Mononuclear cell (primary cell): ENCODE measurements around the gene NPFFR1. TPM values are rescaled to one million over a fixed set of nuclear protein-coding genes. Genes with fewer than 3 reads are reported as not detected.

ENCODE experiments used
- H3K27me3 ChIP-seq: 2 replicates; pipeline ENCODE4 v1.6.0; 2011; ENCODE audit warnings: low read length, control low read depth; ENCODE audit not compliant: insufficient read depth
- H3K4me1 ChIP-seq: 2 replicates; pipeline ENCODE4 v1.5.1; 2011; ENCODE audit warnings: mild to moderate bottlenecking, low read length, control low read depth; ENCODE audit not compliant: insufficient read depth
- H3K4me3 ChIP-seq: 2 replicates; pipeline ENCODE4 v1.5.1; 2011; ENCODE audit warnings: mild to moderate bottlenecking, low read length, moderate library complexity
- H3K9me3 ChIP-seq: 2 replicates; pipeline ENCODE4 v1.5.1; 2011; ENCODE audit warnings: low read depth, mild to moderate bottlenecking, control low read depth, low read length
- total RNA-seq: library from RNA; depleted of rRNA; stranded (reverse); fragments of >200 nt; gene quantifications from one replicate; pipeline ENCODE4 v1.2.3, GENCODE V29; 2012

The NPFFR1 gene, protein sequence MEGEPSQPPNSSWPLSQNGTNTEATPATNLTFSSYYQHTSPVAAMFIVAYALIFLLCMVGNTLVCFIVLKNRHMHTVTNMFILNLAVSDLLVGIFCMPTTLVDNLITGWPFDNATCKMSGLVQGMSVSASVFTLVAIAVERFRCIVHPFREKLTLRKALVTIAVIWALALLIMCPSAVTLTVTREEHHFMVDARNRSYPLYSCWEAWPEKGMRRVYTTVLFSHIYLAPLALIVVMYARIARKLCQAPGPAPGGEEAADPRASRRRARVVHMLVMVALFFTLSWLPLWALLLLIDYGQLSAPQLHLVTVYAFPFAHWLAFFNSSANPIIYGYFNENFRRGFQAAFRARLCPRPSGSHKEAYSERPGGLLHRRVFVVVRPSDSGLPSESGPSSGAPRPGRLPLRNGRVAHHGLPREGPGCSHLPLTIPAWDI
- under 0.01 TPM for total RNA-seq

DNA sequence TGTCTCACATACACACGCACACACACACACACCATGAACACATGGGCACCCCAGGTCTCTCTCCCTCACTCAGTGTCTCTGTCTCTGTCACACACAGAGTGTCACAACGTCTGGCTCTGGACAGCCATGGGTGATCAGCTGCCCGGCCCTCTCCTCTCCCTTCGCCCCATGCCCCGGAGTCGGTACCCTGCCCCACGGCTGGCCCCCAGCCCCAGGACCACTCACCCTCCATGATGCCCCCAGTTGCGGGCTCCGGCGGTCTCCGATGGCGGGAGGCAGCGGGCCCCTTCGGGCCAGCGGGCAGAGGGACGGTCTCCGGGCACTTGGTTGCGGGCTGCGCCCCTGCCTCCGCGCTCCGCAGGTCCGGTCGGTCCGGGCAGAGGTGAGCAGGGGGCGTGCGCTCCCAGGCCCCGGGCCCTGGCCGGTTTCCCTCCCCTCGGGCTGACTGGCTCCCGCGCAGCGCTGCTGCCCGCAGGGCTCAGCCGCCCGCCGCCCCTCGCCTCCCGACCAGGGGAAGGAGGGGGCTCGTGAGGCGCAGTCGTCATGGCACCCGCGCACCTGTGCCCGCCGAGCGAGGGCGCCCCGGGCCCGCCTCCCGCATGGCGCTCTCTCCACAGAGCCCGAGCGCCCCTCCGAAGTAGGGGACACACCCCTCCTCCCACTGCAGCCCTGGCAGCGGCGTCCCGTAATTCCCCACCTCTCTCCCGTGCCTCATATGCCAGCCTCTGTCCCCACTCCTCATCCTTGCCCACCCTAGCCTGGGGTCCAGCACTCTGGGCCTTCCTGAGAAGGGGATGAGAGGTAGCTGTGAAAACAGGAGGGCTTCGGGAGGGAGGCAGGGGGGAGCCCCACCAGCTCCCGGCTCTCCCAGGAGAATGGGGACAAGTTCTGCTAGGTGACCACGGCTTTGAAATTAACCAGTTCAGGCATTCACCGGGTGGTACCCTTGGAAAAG, at the start of gene NPFFR1:
Gene NPFFR1, minus strand, starts transcription at position 560 of the 955 bp plus-strand sequence. Its CDS starts 328 bp downstream, at position 232.
- H3K9me3 ChIP-seq, result no peaks in the 10 kb centered on the region
- H3K4me1 ChIP-seq, result peaks cover 41% of the 10 kb centered on the region
- H3K4me3 ChIP-seq, result no peak within 1 kb of the TSS

DNA sequence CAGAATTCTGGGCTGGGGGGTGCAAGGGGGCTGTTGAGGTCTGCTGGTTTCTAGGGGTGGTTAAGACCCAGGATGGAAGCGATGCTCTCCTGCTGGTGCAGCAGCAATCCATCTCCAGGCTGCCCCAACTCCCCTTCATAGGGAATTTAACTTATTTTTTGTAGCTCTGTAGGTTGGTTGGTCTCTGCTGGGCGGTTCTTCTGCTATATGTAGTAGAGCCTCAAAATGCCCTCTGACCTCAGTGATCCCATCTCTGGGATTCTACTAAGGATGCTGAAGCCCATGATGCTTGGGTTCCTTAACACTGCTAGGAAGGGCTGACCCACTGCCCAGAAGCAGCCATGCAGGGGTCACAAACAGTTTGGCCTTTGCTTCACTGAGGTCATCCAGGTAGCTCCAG, 49.5 kb upstream of the NPFFR1 start:
- no peaks in the 10 kb centered on the region for H3K9me3 ChIP-seq
- H3K4me3 ChIP-seq, result no peak overlapping the region
- H3K4me1 ChIP-seq, result peaks cover 33% of the 10 kb centered on the region
- H3K27me3 ChIP-seq, result peaks cover 13% of the 10 kb centered on the region

More for the DNA sequence above, at the start of gene NPFFR1:
- H3K27me3 ChIP-seq, result peaks cover 35% of the 10 kb centered on the region

DNA sequence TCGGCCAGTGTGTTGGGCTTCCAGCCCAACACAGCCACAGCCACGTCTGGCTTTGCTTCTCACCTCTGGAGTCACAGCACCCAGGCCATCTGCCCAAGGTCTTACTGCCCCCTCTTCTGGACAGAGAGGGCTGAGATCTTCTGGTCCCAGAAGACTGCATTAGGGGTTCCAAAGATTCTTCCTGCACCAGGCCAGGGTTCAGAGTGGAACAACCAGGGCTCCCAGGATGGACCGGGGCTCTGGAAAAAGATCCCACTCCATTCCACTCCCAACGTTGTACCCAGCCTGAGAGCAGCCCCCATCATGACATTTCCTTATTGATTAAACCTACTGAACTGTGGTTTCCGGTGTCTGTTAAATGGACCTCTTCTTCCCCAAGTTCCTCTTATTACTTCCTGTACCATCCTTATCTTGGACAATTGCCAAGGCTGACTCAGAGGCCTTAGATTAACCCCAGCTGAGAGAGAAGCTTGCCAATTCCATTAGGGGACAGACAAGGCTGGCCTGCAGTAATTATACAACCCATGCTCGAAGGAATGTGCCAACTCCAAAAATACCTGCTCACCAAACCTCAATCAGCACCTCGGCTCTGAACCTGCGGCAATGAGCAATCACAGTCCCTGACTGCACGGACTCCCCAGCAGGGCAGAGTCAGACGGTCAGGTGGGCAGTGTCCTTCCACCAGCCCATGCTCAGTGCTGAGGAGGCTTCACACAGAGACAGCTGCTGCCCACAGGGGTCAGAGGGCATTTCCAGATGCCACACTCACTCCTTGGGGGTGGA, 47.9 kb upstream of the NPFFR1 start:
- no peak overlapping the region for H3K4me3 ChIP-seq
- H3K4me1 ChIP-seq, result peaks cover 33% of the 10 kb centered on the region
- H3K9me3 ChIP-seq, result no peaks in the 10 kb centered on the region
- peaks cover 13% of the 10 kb centered on the region for H3K27me3 ChIP-seq

DNA sequence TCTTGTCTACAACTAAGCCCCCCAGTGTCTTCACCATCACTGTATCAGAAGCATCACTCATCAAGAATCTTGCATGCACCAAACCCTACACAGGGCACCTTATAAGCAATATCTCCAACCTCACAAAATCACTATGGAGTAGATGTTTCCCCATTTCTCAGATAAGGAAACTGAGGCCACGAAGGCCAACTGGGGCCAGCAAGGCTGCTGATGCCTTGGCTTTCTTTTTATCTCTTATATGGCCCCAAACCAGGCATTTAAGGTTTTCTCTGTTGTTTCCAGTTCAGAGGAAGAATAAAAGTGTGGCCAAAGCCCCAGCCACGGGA, 47.3 kb upstream of the NPFFR1 start:
- no peak overlapping the region for H3K4me3 ChIP-seq
- no peaks in the 10 kb centered on the region for H3K9me3 ChIP-seq
- peaks cover 13% of the 10 kb centered on the region for H3K27me3 ChIP-seq
- H3K4me1 ChIP-seq, result peaks cover 33% of the 10 kb centered on the region

DNA sequence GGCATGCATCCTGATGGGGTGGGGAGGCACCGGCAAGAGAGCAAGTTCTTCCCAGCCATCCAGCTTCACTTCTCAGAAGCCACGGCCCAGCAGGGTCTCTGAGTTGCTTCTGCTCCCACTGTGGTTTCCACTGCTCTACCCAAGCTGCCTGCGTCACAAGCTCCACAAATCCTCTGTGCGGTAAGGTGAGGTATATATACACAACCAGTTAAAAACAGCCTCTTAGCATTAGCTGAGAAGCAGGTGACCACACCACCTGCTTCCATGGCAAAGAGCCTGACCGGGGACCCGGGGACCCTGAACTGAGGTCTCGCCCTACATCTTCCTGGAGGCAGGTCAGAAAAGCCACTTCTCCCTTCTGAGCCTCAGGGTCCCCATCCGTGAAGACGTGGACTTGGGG, 46.9 kb upstream of the NPFFR1 start:
- Histone ChIP-seq H3K9me3 (no peaks in the 10 kb centered on the region), H3K27me3 (peaks cover 13% of the 10 kb centered on the region), H3K4me1 (peaks cover 33% of the 10 kb centered on the region), H3K4me3 (no peak overlapping the region)

DNA sequence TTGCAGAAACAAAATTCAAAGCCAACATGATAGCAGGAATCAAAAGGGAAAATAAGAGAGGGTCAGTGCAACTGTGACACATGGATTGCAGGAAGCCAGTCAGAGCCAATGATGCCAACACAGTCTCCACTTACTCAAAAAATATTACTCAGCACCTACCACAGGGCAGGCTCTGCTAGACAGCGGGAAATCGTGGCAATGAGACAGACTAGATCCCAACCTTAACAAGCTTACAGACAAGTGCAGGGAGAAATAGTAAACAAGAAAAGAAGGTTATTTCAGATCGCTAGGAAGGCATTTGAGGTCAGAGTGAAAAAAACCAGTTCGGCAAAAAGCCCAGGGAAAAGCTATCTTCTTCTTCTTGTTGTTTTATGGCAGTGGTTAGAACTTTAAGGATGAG, 45.2 kb upstream of the NPFFR1 start:
- no peak overlapping the region for H3K4me3 ChIP-seq
- no peaks in the 10 kb centered on the region for H3K9me3 ChIP-seq
- H3K4me1 ChIP-seq, result peaks cover 47% of the 10 kb centered on the region
- peaks cover 9% of the 10 kb centered on the region for H3K27me3 ChIP-seq

DNA sequence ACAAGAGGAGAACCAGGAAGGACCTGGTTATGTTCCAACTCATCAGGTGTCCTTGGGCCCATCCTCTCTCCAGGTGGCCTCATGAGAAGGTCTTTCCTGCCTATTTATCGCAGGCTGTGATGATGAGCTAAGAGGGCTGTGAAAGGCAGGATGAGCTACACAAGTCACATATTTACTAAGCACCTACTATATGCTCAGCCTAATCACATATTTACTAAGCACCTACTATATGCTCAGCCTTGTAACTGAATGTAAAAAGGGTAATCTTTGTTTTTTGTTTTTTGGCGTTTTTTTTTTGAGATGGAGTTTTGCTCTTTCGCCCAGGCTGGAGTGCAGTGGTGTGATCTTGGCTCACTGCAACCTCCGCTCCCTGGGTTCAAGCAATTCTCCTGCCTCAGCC, 44.2 kb upstream of the NPFFR1 start:
- no peak overlapping the region for H3K4me3 ChIP-seq
- peaks cover 9% of the 10 kb centered on the region for H3K27me3 ChIP-seq
- H3K4me1 ChIP-seq, result peaks cover 52% of the 10 kb centered on the region

DNA sequence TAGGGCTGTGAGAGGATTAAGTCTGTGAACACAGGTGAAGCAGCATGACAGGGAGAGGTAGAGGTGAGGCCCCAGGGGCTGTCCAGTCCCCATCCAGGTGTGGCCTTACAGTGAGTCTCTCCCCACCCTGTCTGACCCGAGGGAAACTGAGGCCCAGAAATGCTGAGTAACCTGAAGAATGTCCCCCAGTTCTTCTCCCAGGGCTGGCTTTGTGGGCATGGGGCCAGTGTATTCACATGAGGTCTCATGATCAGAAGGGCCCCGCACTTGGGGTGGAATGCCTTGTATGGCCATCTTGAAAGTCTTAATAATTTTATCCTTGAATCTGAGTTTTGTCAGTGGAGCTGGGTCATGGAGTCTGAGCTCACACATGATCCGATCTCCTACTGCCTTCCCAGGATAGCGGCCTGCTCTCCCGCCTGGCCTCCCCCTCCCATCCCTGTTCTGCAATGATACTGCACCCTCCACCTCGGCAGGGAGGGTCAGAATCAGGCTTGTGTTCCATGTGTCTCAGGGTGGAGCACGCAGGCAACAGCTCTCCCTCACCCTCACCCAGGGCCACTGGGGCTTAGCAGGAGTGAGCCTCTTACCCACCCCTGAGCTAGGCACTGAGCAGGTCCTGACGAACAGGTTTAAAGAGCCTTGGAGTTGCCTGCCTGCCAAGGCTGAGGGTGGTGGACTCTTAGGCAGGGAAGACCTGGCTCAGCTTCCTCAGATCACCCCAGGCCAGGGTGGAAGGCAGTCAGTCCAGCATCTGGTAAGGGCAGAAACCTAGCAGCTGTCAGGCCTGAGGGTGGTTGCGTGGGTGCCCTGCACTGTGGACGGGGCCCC, 41.4 kb upstream of the NPFFR1 start:
- Histone ChIP-seq H3K27me3 (peaks cover 5% of the 10 kb centered on the region), H3K9me3 (no peaks in the 10 kb centered on the region), H3K4me3 (no peak overlapping the region), H3K4me1 (peaks cover 27% of the 10 kb centered on the region)

More for the DNA sequence above, 44.2 kb upstream of the NPFFR1 start:
- H3K9me3 ChIP-seq, result no peaks in the 10 kb centered on the region

DNA sequence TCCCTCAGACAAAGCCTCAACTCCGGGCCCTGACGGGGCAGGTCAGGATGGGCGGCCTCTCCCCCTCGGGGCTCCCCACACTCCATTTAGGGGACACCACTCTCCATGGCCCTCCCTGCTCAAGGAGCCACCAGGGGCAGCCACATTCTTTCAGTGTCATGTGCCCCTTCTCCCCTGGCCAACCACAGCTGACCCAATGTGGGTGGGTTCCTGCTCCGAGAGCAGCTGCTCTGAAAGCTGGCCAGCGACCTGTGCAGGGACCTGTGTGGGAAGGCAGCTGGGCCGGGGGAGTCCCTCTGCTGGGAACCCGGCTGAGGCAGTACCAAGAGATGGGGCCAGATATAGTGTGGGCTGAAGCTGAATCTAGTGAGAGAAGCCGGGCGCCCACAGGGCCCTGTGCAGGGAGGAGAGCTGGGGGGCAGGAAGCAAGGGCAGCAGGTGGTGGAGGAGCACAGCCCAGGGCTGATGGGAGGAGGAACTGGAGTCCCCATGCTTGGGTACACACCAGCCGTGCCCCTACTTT, 40.6 kb upstream of the NPFFR1 start:
- H3K27me3 ChIP-seq, result no peaks in the 10 kb centered on the region
- H3K4me3 ChIP-seq, result no peak overlapping the region
- H3K4me1 ChIP-seq, result peaks cover 27% of the 10 kb centered on the region
- H3K9me3 ChIP-seq, result no peaks in the 10 kb centered on the region

DNA sequence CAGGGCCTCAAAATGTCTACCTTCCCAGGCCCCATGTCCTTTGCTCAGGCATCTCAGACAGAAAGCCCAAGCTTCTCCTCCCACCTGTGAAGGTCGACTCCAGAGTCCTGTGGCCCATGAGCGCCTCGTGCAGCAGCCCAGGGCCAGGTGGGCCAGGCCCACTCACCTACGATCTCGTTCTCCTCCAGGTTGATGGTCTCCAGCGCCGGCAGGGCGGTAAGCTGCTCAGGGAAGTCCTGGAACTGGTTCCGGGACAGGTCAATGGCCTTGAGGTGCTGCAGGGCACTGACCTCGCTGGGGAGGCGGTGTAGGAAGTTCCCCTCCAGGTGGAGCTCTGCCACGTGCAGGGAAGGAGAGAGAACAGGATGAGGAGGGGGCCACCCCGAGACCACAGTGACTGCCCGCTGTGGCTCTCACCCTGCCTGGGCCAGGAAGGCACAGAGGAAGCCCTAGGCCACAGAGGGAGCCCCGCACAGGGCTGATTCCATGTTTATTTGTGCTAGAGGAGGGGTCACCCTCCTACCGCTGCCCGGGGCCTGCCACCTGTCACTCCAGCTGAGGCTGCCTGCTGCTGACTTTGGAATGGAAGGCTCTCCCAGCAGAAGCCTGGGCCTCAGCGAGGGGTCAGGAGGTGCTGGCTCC, 40.0 kb upstream of the NPFFR1 start:
- Histone ChIP-seq H3K9me3 (no peaks in the 10 kb centered on the region), H3K27me3 (no peaks in the 10 kb centered on the region), H3K4me3 (no peak overlapping the region), H3K4me1 (peaks cover 27% of the 10 kb centered on the region)

DNA sequence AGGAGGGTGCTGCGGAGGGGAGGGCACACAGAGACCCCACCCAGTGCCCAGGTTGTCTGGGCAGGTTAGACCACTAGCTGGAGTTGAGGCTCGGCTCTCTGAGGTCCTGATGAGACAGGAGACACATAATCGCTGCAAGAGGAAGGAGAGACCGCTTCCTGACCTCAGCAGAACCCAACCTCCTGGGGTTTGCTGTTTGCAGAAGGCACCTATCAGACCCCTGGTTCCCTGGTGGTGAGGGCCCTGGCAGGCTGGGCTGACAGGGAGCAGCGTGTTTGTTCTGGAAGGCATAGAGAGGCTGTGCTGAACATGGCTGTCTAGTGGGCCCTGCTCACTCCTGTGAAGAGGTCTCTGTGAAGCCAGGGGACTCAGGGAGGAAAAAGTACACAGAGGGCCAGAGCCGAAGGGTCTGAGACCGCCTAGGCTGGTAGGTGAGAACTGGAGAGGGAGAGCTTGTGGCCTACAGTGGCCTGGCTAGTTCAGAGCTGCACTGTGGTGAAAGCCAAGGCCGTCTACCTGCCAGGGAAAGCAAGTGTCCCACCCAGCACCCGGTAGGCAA, 39.4 kb upstream of the NPFFR1 start:
- H3K4me3 ChIP-seq, result no peak overlapping the region
- H3K27me3 ChIP-seq, result no peaks in the 10 kb centered on the region
- H3K9me3 ChIP-seq, result no peaks in the 10 kb centered on the region
- H3K4me1 ChIP-seq, result peaks cover 27% of the 10 kb centered on the region

DNA sequence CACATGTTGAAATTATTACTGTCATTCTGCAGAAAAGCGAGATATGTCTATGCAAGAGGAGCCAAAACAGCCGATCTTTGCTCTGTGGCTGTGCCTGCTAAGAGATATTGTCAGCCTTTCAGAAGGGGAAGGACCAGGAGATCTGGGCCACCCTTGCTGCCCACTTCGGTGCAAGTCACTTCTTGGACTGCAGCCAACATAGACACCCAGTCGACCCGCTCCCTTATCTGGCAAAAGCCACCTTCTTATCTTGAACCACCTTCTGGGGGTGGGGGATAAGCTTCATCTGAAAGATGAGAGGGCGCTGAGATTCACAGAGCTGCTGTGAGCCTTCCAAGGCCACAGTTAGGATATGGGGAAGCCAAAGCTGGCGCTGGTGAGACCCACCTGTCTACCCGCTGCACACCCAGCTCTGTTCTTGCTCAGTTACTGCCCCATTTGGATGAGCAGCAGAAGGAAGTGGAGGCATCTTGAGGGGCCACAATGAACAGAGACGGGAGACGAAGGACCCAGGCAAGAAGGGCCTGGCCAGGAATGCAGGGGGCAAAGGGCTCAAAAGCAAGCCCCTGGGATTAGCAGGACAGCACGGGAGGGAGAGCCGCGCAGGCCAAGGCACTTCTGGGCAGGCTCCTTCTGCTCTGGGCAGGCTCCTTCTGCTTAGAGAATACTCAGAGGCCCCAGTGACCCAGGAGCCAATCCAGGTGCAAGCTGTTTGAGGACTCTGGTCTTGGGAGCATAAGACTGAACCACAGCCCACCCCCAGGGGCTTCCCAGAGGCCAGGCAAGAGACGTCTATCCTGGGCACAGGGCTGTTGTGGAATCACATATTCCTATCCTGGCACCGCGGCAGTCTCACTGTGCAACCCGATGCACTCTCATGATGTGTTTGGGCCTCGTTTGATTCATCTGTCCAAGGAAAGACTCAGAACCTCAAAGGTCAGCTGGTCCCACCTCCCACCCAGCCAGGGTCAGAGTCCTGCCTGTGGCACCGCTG, 38.4 kb upstream of the NPFFR1 start:
- H3K9me3 ChIP-seq, result no peaks in the 10 kb centered on the region
- H3K4me3 ChIP-seq, result no peak overlapping the region
- H3K4me1 ChIP-seq, result peaks cover 27% of the 10 kb centered on the region
- no peaks in the 10 kb centered on the region for H3K27me3 ChIP-seq
